HG03060 (cell line): ENCODE results near the gene PRCD.

Source experiments
- ATAC-seq: cut with Tn5 transposase; IDR thresholded peaks from one replicate; pipeline ENCODE4 v1.9.1; 2021; ENCODE audit warnings: low read depth, moderate number of reproducible peaks; ENCODE audit not compliant: unreplicated experiment

PRCD gene

DNA sequence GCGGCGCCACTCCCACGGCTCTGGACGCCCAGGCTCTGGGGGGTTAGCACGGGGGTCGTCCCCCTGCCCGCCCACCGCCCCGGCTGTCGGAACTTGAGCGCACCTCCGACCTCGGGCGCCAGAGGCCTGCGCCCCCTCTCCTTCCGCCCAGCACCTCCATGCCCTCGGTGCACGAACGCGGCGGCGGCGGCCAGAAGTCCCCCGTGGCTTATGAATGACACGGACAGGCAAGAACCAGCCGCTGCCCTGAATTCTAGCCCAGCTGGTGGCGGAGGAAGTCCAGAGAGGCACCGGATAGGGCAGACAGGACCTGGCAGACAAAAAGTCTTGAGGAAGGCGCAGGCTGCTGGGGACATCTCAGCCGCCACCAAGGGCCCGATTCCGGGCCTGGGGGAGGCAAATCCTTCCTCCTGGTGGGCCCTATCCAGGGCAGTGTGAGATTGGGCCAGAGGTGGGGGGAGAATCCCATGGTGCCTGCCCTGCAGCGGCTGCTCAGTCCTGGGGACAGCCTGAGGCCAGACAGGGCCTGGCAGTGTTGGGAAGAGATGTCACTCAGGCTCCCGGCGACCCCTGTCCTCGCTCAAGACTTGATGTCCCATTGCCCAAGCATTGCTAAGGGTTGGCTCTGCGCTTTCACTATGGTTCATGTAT lies 1.4 kb upstream of the PRCD start:
- ATAC-seq = no peak

DNA sequence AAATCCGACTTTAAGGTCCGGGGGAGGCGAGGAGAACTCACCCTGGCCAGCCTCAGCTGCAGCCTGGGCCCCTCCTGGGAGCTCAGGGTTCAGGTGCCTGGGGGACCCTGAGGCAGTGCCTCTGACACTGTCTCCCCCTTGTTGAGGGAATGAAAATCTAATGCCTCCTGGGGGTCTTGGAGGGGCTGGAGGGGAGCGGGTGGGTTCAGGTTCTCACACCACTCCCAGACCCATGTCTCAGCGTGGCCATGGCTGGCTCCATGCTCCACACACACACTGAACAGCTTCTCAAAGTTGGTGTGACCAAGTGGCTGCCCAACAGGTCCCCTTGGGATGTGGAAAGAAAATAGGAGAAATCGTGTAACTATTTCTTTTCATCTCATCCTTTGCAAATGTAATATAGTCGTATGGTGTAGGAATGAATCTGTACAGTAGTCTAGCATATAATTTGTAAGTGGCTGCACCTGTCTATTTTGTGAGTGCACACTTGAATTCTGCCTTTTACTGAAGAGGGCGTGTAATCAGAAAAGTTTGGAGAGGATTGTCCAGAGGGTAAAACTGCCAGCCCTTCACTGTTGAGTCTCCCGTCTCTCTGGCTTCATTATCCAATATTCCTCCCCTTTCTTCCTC lies 788 bp upstream of the PRCD start:
- ATAC-seq = no peak

DNA sequence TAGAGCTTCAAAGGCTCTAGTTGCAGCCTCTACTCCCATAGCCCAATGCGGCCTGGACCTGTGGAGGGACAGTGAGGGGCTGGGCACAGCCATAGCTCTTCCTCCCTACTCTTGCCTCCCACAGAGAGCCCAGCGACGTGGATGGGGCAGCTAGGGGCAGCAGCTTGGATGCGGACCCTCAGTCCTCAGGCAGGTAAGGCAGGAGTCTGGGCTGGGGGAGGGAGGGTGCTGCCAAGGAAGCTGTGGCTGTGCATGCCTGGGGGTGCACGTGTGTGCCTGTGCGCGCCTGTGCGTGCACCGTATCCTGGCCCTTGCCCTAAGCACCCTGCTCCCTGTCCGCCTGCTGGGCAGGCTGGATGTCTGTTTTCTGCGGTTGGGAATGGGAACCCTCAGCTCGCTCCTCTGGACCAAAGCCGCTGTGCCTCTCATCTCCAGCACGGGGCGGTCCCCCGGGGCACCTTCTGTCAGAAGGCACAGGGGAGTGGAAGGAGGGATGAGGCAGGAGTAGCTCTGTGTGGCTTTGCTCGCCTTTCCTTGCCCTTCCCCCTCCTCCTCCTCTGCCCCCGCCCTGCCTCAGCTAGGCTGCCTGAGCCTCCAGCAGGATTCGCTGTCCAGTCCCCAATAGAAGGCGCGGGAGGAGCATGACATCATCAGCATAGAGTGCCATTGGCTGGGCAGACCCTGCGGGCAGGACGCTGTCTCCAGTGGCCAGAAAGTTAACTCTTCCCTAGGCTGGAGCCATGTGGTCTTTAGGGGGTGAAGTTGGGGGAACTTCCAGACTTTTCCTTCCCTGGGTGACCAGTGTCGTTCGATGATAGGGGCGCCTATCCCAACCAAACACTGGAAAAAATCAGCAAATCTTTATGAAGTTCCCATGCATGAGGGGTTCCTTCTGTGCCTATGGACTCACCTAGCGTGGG lies 797 bp downstream of the PRCD start:
- ATAC-seq = no peak

DNA sequence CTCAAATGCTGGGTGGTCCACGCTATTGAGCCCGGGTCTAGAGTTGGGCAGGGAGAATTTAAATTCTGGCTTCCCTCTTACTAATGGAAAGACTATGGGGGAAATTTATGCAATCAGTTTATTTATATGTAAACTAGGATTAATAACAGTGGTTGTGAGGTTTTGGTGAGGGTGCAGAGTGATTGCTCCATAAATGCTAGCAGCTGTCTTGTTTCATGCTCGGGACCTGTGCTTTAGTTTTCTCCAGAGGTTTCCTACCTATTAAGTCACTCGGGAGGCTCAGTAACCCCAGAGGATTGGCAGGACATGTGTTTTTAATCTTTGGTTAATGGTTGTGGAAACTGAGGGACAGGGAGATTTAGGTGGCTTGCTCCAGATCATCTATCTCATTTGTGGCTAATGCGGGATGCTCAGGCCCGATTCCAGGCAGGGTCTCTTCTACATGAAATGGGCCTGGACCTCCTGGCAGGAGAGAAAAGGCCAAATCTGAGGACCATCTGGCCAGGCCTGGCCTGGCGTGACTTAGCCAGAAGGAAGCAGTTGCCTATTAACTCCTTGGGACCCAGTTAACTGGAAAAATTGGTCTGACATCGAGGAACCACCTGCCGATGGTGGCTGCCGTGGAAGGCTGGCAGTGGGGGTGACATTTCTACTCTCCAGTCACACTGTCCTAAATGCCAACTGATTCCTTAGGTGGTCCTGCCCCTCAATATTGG lies 2.1 kb downstream of the PRCD start:
- ATAC-seq = no peak

DNA sequence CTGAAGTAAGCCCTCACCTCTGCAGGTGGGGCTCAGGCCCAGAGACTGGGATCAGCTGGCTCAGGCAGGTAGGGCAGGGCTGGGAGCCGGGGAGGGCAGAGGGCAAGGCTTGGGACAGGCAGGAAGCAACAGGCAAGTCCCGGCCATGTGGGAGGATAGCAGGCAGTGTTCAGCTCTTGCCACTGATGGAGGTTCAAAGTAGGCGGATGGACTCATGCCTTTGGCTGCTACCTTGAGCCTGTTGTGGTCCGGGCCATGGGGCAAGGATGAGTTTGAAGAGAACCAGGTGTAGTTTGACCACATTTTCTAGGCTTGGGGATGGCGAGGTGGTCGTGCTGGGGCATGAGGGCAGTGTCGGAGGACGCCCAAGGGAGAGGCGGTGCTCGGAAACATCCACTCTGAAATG lies 2.7 kb downstream of the PRCD start:
- ATAC-seq = no peak

DNA sequence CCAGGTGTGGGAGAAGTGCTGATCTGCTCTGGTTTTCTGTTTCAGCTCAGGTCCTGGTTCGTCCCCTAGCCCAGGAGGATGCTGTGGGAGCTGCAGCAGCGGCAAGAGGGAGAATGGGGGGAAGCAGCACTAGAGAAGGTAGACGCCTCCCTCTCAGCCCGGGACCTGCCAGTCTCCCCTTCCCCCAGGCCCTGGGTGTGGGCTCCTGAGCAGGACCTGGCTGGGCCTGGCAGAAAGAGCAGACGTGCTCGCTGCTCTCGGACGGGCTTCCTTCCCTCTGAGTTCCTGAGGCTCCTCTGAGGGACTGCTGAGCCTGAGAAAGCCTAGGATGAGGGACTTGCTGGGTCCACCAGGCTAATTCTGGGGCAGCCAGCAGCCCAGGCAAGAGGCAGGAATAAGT lies 3.1 kb downstream of the PRCD start:
- ATAC-seq = no peak

DNA sequence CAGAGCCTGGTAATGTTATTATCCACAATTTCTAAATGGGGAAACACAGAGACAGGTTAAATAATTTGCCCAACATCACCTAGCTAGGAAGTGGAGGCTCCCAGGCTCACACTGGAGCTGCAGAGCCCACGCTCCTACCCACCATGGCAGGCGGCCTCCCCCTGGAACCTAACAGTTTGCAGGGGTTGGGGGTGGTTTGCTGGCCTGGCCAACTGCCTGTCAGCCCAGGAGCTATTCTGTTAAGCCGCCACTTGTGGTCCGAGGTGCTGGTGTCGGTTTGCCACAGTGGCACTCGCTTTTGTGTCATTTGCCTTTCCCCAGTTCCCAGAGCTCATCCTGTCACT lies 3.6 kb downstream of the PRCD start:
- no peak for ATAC-seq

DNA sequence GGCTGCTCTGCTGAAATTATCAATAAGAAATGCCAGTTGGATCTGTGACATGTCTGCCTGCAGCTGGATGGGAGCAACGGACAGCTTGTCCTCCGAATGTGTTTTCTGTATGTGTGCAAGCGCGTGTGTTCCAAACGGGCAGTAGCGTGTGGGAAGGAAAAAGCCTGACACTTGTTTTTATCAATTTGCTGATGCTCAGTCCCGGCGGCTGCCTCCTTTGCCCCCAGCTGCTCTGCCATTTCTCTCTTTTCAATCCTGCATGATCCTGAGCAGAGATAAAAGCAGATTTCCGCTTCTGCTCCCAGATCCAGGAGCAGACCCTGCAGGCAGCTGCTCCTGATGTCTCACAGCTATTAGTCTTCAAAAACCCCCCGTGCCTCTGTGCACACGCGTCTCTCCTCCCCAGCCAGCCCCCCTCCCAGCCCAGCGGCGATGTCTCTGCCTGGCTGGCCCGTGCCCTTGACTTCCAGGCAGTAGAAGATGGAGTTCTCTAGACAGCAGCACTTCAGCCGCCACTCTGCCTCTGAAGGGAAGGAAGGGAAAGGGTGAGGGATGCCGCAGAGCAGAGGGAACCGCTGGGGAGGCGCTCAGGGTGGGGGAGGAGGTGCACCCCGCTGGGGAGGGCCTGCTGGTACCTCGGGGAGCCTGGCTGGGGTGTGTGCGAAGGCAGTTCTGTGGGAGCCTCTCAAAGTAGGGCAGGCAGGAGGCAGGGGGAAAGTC lies 4.1 kb downstream of the PRCD start:
- no peak for ATAC-seq

DNA sequence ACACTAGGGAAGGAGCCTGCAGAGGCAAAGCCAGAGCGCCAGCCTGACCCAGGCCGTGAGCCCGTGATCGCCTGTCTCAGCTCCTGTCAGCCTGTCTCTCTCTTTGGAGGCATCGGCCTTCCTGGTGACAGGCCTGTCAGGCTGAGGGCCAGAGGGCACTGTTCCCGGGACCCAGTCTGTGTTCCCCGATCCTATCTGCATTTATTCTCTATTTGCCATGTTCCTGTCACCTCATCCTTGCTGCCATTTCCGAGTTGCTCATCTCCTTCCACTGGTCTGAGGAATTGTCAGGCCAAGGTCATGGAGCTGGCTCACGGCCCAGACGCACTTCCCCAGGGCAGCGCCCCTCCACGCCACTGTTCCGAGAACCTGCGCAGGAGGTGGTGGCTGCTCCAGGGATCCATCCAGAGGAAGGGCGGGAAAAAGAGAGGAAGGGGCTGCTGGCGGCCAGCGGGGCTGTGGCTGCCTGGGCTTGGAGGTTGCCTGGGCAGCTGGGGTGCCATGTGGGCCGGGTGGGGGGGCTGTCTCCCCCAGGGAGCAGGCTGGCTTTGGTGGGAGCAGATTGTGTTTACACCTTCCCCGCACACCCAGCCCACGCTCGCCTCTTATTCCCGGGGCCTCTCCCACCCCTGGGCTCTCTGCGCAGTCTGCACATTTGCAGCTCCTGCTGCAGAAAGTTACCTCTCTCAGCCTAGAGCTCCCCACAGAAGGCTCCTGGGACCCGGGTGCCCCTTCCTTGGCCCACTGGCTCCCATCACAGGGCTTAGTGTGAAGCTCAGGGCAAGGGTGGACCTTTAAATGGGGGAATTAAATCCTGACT lies 4.9 kb downstream of the PRCD start:
- no peak for ATAC-seq

DNA sequence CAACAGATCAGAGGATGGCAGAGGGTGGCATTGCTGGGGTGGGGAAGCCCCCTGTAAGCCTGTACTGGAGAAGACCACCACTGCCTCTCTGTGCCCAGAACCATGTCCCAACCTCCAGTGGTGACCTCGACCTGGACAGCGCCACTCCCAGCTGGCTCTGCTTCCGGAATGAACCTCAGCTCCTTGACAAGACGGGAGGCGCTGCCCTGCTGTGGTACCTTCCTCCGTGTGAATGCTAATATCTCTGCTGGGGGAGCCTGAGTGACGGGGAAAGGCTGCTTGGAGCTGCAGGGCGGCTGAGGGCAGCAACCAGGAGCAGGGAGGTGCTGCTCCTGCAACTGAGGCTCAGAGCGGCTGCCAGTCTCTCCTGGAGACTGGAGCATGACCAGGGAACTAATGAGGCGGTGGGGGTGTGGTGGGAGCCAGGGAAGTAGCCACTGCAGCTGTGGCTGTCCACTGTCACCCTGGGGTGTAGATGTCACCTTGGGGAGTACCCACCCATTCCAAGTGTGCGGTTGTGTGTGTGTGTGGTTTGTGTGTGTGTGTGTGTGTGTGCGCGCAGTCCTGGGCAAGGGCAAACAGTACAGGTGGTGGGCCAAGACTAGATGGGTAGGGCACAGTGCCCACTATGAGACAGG lies 6.2 kb downstream of the PRCD start:
- no peak for ATAC-seq

DNA sequence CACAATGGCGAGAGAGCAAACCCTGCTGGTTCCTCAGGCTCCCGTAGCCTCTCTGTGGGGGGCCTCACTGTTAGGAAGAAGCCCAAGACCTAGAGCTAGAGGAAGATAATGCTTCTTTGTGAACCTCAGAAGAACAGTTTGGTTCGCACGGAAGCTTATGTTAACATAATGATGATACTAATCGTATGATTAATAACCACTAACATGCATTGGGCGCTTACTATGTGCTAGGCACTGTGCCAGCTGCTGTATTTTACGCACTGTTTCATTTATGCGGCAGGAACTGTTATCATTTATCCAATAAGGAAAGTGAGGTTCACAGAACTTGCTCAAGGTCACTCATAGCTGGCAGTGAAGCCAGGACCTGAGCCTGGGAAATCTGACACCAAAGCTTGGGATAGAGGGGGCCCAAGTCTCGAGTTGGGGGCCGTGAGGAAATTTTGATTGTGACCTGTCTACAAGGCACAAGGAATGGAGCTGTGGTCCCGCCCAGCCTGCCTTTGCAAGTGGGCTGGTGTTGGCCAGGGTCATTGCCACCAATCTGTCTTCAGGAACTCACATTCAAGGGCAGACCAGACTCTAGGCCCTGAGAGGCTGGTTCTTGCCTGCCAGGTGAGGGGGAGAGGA lies 6.8 kb downstream of the PRCD start:
- ATAC-seq = no peak

DNA sequence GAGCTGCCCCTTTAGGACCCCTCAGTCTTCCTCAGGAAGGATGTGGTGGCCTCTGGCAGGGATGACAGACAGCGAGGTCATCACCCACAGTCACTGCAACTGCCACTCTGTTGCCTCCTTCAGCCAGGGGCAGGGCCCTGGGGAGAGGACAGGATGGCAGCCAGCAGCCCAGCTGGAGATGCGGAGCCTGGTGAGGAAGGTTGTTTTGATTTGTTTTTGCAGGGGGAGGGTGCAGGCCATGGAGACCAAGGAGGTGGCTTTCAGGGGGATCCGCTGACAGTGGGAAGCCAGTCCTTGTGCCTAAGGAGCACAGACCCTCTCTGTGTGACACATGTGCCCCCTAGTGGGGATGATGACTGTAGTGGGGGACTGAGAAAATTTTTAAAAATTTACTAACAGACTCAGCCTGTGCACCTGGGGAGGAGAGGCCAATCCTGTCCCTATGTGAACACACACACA lies 7.4 kb downstream of the PRCD start:
- ATAC-seq = no peak

DNA sequence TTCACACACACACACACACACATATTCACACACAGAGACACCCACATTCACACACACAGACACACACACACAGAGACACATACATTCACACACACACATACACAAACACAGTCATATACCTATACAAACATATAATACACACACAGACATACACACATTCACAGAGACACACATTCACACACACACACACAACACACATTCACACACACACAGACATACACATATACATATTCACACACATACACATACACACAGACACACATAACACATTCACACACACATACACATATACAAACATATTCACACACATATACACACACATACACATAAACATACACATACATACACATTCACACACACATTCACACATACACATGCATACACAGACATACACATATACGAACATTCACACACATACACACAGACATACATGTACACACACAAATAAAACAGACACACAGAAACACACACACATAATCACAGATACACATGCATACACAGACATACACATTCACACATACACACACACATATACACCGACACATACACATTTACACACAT lies 7.9 kb downstream of the PRCD start:
- no peak for ATAC-seq

DNA sequence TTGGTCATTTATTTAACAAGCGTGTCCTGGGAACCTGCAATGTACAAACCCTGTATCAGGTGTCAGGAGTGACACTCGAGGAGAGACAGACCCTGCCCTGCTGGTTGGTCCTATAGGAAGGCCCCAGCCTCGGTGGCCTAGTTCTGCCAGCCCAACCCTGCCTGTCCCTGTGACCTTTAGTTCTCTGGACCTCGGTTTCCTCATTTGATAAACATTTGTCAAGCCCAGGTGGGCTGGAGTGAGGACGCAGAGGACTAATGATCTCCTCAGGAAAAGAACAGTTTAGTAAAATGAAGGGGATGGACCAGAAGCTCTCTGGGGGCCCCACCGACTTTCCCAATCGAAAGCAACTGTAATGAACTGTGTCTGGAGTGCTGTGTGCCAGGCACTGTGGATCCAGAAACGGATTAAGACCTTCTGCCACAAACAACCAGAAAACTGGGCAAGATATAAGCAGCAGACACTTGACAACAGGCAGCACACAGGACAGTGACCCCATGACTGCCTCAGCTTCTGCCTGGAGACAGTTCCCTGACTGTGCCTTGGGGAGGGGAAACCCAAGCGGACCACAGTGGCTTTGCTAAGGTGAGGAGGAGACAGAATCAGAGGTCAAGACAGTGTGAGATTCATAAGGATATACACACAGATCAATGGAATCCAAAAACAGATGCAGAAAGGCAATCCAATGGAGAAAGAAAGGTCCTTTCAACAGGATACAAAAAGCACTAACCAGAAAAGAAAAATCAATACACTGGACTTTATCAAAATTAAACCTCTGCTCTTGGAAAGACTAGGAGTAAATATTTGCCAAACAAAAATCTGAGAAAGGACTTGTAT lies 8.8 kb downstream of the PRCD start:
- ATAC-seq = no peak

DNA sequence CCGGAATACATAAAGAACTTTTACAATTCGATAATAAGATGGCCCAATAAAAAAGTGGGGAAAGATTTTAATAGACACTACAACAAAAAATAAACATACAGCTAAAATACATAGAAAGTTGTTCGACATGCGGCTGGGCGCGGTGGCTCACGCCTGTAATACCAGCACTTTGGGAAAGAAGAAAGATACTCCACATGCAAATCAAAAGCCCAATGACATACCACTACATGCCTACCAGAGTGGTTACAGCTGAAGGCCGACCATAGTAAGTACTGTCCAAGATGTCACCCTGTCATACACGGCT lies 9.3 kb downstream of the PRCD start:
- no peak for ATAC-seq

DNA sequence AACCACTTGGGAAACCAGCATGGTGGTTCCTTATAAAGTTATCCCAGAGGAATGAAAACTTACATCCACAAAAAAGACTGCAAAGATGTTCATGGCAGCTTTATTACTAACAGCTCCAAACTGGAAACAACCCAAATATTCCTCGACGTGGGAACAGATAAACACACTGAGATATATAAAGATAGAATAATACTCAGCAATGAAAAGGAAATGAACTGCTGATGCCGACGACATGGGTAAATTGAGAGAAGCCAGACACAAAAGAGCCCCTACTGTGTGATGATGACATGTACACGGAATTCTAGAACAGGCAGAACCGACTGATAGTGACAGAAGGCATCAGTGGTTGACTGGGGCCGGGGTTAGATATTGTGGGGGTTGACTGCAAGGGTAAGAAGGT lies 9.7 kb downstream of the PRCD start:
- no peak for ATAC-seq

DNA sequence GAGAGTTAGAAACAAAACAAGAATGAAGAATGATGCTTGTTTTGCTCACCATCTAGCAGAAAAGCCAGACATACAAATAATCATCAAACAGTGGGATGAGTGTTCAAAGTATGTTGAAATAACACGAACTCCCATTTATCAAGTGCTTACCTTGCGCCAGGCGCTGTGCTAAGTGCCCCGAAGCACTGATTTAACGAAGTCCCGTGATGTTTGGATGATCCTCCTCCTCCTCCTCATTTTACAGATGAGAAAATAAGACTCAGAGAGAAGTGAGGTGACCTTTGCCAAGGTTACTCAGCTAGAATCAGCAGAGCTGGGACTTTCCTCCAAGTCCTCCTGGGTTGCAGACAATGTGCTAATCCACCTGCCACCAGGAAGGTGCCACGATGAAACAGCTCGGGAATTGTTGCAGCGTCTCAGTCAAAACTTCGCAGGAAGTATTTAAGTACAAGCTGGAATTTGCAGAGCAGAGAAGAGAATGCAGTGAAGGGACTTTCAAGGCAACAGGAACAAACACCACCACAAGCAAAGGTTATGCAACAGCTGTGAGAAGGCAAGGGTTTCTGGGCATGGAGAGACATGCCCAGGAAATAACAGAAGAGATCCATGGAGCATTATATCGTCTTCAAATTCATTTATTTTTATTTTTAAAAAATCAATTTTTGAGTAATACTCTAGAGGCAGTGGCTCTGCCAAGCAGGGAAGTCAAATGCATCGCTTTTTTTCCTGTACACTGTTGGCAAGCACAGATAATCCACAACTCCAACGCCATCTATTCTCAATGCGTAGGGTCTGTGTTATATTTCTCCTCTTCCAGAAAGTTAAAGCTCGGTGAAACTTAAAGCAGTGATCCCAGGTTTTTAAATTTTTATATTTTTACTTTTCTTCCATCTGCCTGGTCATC lies 11.1 kb downstream of the PRCD start:
- no peak for ATAC-seq
